Breast epithelium (tissue), 3 donors: Measurements from ENCODE around the gene GJD2.

Experiments
- CTCF ChIP-seq, 3 donors: fragments of 450-650 bp; IDR thresholded peaks; one replicate each; pipeline ENCODE4 v1.5.1; 2016 to 2017; ENCODE audit warnings: antibody characterized with exemption in 3 of 3, mild to moderate bottlenecking in 3 of 3, moderate library complexity in 3 of 3
- POLR2A ChIP-seq: fragments of 450-650 bp; IDR thresholded peaks from one replicate; pipeline ENCODE4 v1.6.1; 2016; ENCODE audit warnings: antibody characterized with exemption, mild to moderate bottlenecking, moderate library complexity

- TF ChIP-seq CTCF (IDR thresholded peaks at IDR 0.05) (no peak), POLR2A (no peak)
These were observed 35.1 kb downstream of the GJD2 start for GRCh38 chr15:34719695-34720094.
